OCI-LY7 (cell line): ENCODE data around the gene STAG3. TPM values are rescaled to one million over a fixed set of nuclear protein-coding genes. Genes with fewer than 3 reads are reported as not detected.
"Not testable (repeated sequence)": the region's sequence is repeated elsewhere in the genome, so short reads cannot be mapped to it uniquely, and the experiment has no call there.

Source experiments
- BruUV-seq: library from RNA; stranded (reverse); fragments of 400-500 nt; replicated peaks from 2 replicates; lab custom pipeline; 2021; lab: Mats Ljungman, UMichigan
- CTCF ChIA-PET: fragments of 300-600 bp; sonication (Branson Sonifier 250); formaldehyde crosslinking; loops from one replicate; lab custom pipeline; 2022; ENCODE audit warnings: antibody characterized with exemption; ENCODE audit not compliant: unreplicated experiment; lab: Charles Lee
- POLR2A ChIA-PET: fragments of 300-600 bp; sonication (Branson Sonifier 250); formaldehyde crosslinking; loops from one replicate; lab custom pipeline; 2022; ENCODE audit warnings: antibody characterized with exemption; lab: Charles Lee
- DNase-seq: peaks from one replicate; pipeline ENCODE4 v3.0.0-alpha.2; 2015; ENCODE audit warnings: low spot score
- H2AFZ ChIP-seq: fragments of 200-600 bp; sonication (generic), shearing (Covaris generic); 2 replicates; pipeline ENCODE4 v1.6.1; 2014; ENCODE audit warnings: mild to moderate bottlenecking, antibody characterized with exemption, low read length, moderate library complexity
- H3K27ac ChIP-seq: fragments of 200-600 bp; sonication (generic); 2 replicates; pipeline ENCODE4 v1.5.1; 2014; ENCODE audit warnings: mixed run types, low read depth, mild to moderate bottlenecking, moderate library complexity, low read length, inconsistent platforms; ENCODE audit not compliant: poor library complexity, severe bottlenecking
- H3K36me3 ChIP-seq: fragments of 200-600 bp; sonication (generic); 2 replicates; pipeline ENCODE4 v1.6.1; 2014; ENCODE audit warnings: mild to moderate bottlenecking, antibody characterized with exemption, low read length, moderate library complexity, mixed read lengths; ENCODE audit not compliant: insufficient read depth
- H3K4me1 ChIP-seq: fragments of 200-600 bp; sonication (generic); 2 replicates; pipeline ENCODE4 v1.5.1; 2014; ENCODE audit warnings: mild to moderate bottlenecking, low read length; ENCODE audit not compliant: insufficient read depth, poor library complexity, severe bottlenecking
- H3K4me2 ChIP-seq: fragments of 200-600 bp; sonication (generic); 2 replicates; pipeline ENCODE4 v1.6.1; 2014; ENCODE audit warnings: mild to moderate bottlenecking, low read length
- H3K4me3 ChIP-seq: fragments of 200-600 bp; sonication (generic); 2 replicates; pipeline ENCODE4 v1.5.1; 2014; ENCODE audit warnings: mild to moderate bottlenecking, low read depth, low read length; ENCODE audit not compliant: poor library complexity, severe bottlenecking
- H3K79me2 ChIP-seq: fragments of 200-600 bp; sonication (generic); 2 replicates; pipeline ENCODE4 v1.6.1; 2016; ENCODE audit warnings: low read depth, mild to moderate bottlenecking, low read length, moderate library complexity, mixed read lengths; ENCODE audit not compliant: insufficient read depth
- H3K9me2 ChIP-seq: fragments of 200-600 bp; sonication (generic); 2 replicates; pipeline ENCODE4 v1.6.1; 2016; ENCODE audit warnings: mild to moderate bottlenecking, low read length, mixed read lengths; ENCODE audit not compliant: insufficient read depth
- H3K9me3 ChIP-seq: fragments of 200-600 bp; sonication (generic); 2 replicates; pipeline ENCODE4 v1.6.1; 2014; ENCODE audit warnings: mild to moderate bottlenecking, mixed run types, low read length, mixed read lengths
- H4K20me1 ChIP-seq: fragments of 200-600 bp; sonication (generic); 2 replicates; pipeline ENCODE4 v1.6.1; 2014; ENCODE audit warnings: mild to moderate bottlenecking, antibody characterized with exemption, low read length, moderate library complexity, mixed read lengths; ENCODE audit not compliant: insufficient read depth
- EZH2phosphoT487 ChIP-seq: fragments of 200-600 bp; sonication (generic); IDR thresholded peaks from 2 replicates; pipeline ENCODE4 v1.6.1; 2018; ENCODE audit warnings: low read depth, borderline replicate concordance, mild to moderate bottlenecking, mixed run types, antibody characterized with exemption, low read length, moderate library complexity, mixed read lengths
- intact Hi-C: fragments of 100-400 bp; cut with micrococcal nuclease; formaldehyde crosslinking; loops from one replicate; pipeline ENCODE4 v1.10.0; 2022; ENCODE audit not compliant: unreplicated experiment
- total RNA-seq, 2 experiments: library from RNA; depleted of rRNA in 1 of 2; stranded (reverse); fragments of >200 nt in 1 of 2; shearing (Covaris generic) in 1 of 2; gene quantifications; 2 replicates each; pipeline ENCODE4 v1.2.3, GENCODE V29; 2014 to 2022
- TF ChIP-seq, protein P1 (sequence below): fragments of 200-600 bp; sonication (generic); conservative IDR thresholded peaks from 2 replicates; pipeline ENCODE4 v1.5.1; 2014; ENCODE audit warnings: mild to moderate bottlenecking, antibody characterized with exemption, low read length, moderate library complexity, mixed read lengths

Gene STAG3
- total RNA-seq, 2 experiments from 2014 or later = 70.2 to 82.8 TPM

- no peaks in the 10 kb centered on the region for H3K9me2 ChIP-seq
- H2AFZ ChIP-seq = no peak overlapping the region
- no peak for DNase-seq
- peaks cover 9% of the 10 kb centered on the region; the same call in 1 of the 2 replicates for H3K36me3 ChIP-seq
- POLR2A ChIA-PET = interaction anchor here (0.7 to 1.0 kb wide), 2 partner anchors 15 to 16 kb away, joined by 3 to 4 read pairs; no protein-coding TSS in a partner anchor
- no peaks in the 10 kb centered on the region for H4K20me1 ChIP-seq
- intact Hi-C loops = no loop called here
- BruUV-seq = no TSS peak
- H3K4me2 ChIP-seq = peak overlapping the region; percentile 24; the same call in 1 of the 2 replicates
- no peak for TF ChIP-seq EZH2phosphoT487
- TF ChIP-seq, protein P1, sequence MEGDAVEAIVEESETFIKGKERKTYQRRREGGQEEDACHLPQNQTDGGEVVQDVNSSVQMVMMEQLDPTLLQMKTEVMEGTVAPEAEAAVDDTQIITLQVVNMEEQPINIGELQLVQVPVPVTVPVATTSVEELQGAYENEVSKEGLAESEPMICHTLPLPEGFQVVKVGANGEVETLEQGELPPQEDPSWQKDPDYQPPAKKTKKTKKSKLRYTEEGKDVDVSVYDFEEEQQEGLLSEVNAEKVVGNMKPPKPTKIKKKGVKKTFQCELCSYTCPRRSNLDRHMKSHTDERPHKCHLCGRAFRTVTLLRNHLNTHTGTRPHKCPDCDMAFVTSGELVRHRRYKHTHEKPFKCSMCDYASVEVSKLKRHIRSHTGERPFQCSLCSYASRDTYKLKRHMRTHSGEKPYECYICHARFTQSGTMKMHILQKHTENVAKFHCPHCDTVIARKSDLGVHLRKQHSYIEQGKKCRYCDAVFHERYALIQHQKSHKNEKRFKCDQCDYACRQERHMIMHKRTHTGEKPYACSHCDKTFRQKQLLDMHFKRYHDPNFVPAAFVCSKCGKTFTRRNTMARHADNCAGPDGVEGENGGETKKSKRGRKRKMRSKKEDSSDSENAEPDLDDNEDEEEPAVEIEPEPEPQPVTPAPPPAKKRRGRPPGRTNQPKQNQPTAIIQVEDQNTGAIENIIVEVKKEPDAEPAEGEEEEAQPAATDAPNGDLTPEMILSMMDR = no peak
- no peak overlapping the region for H3K27ac ChIP-seq
- no peaks in the 10 kb centered on the region for H3K9me3 ChIP-seq
- CTCF ChIA-PET = no interaction called here
- H3K79me2 ChIP-seq = peaks cover 6% of the 10 kb centered on the region; the same call in 1 of the 2 replicates
- H3K4me3 ChIP-seq = no peak overlapping the region
- peaks cover 76% of the 10 kb centered on the region for H3K4me1 ChIP-seq
Measured at GRCh38 chr7:100175296-100175935, 2.3 kb upstream of the STAG3 start.

DNA sequence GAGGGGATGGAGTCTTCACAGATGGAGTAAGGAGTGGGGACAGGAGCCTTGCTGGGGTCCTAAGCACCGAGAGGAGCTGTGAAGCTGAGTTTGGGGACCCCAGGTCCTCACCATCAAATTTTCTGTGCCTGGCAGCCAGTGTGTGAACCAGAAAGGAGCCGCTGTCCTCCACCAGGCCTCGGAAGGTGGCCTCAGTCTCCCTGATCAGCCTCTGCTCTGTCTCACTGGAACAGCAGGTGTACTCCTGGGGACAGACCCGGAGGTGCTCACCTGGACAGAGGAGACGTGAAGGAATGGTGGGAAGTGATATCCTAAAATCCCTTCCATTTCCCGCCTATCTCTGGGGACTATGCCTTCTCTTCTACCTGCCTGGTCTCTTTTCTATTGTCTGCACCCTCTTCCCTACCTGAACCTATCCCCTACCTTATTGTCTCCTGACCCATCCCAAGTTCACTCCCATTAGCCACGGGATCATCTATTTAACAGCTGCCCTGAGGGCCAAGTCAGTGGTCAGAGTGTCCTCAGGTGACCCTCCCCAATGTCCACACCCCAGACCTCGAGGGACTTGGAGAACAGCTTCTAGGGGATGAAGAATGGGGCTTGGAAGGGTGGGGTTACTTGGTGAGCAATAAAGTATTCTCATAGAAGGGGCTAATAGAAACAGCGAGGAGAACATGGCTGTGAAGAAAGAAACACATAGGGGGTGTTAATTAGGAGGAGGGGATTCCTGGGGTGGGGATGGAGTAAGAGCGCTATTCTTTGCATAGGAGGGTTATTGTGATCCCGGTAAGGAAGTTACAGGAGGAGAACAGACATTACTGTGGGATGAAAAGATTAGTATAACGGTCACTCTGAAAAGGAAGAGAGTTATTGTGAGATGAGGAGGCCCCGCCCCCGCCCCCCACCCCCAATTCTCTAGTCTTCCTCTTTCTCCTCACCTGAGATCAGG, 1.3 kb upstream of the STAG3 start:
- POLR2A ChIA-PET = interaction anchor here (1.0 to 1.5 kb wide), 4 partner anchors 17 to 42 kb away, joined by 3 to 8 read pairs (median 6); partner anchors contain the start of gene LAMTOR4

DNA sequence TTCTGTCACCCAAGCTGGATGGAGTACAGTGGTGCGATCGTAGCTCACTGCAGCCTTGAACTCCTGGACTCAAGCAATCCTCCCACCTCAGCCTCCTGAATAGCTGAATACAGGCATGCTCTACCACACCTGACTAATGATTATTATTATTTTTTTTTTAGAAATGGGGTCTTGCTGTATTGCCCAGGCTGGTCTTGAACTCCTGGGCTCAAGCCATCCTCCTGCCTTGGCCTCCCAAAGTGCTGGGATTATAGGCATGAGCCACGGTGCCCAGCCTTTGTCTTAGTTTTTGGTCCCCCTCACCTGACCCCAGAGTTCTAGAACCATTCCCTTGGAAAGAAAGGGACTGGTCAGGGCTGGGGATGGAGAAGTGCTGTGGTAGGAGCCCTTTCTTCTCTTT, 2.4 kb downstream of the STAG3 start:
- DNase-seq, H4K20me1 ChIP-seq, H3K79me2 ChIP-seq, BruUV-seq, intact Hi-C loops, H3K36me3 ChIP-seq, H3K9me2 ChIP-seq, H3K9me3 ChIP-seq: not testable (repeated sequence)
- peak overlapping the region; percentile 53 for H3K4me2 ChIP-seq
- H3K4me1 ChIP-seq = peaks cover 78% of the 10 kb centered on the region
- ChIA-PET CTCF (interaction anchor here (0.6 to 1.0 kb wide), 2 partner anchors 10 to 35 kb away, joined by 3 to 8 read pairs; no protein-coding TSS in a partner anchor), POLR2A (interaction anchor here (0.7 to 1.4 kb wide), 3 partner anchors 38 to 232 kb away, joined by 3 to 7 read pairs (median 6); no protein-coding TSS in a partner anchor)
- peak overlapping the region; percentile 79 for H3K27ac ChIP-seq
- H3K4me3 ChIP-seq = peak overlapping the region; percentile 27
- peak overlapping the region; percentile 24; the same call in 1 of the 2 replicates for H2AFZ ChIP-seq

More for the DNA sequence above, 1.3 kb upstream of the STAG3 start:
- intact Hi-C loops = no loop called here
- no peaks in the 10 kb centered on the region for H4K20me1 ChIP-seq
- peak overlapping the region; percentile 95 for H3K4me3 ChIP-seq
- H3K79me2 ChIP-seq = peaks cover 6% of the 10 kb centered on the region; the same call in 1 of the 2 replicates
- TF ChIP-seq EZH2phosphoT487 = no peak
- TF ChIP-seq, protein P1 = no peak
- H3K9me2 ChIP-seq = no peaks in the 10 kb centered on the region
- no peak overlapping the region; the same call in 1 of the 2 replicates for H2AFZ ChIP-seq
- H3K27ac ChIP-seq = peak overlapping the region; percentile 39
- peaks cover 76% of the 10 kb centered on the region for H3K4me1 ChIP-seq
- H3K4me2 ChIP-seq = peak overlapping the region; percentile 99
- DNase-seq = no peak
- peaks cover 9% of the 10 kb centered on the region; the same call in 1 of the 2 replicates for H3K36me3 ChIP-seq
- CTCF ChIA-PET = interaction anchor here (0.6 kb wide), 1 partner anchor 1927 kb away, joined by 3 read pairs; no protein-coding TSS in a partner anchor
- BruUV-seq = TSS peak; percentile 65
- no peaks in the 10 kb centered on the region for H3K9me3 ChIP-seq

DNA sequence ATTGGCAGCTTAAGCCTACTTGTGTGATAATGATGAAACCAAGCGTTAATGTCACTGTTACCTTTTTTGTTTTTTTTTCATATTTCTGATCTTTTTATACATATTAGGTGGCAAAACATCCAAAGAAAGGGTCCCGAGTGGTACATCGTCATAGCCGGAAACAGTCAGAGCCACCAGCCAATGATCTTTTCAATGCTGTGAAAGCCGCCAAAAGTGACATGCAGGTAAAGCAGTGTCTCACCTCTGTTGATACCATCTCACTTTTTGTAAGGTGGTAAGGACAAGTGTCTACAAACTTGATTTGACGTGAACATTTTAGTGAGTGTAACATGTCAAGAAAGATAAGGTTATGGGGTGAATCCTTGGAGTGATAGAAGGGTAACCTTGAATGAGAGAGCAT, 4.9 kb downstream of the STAG3 start:
- H3K9me2 ChIP-seq, H3K79me2 ChIP-seq, DNase-seq, CTCF ChIA-PET, H3K4me3 ChIP-seq, intact Hi-C loops, H4K20me1 ChIP-seq, BruUV-seq, H3K9me3 ChIP-seq, H3K36me3 ChIP-seq: not testable (repeated sequence)
- peaks cover 69% of the 10 kb centered on the region for H3K4me1 ChIP-seq
- H2AFZ ChIP-seq = peak overlapping the region; percentile 27; the same call in 1 of the 2 replicates
- POLR2A ChIA-PET = interaction anchor here (0.7 to 1.3 kb wide), 3 partner anchors 11 to 171 kb away, joined by 4 to 6 read pairs (median 4); partner anchors contain the start of gene LAMTOR4
- peak overlapping the region; percentile 53; the same call in 1 of the 2 replicates for H3K4me2 ChIP-seq
- peak overlapping the region; percentile 79 for H3K27ac ChIP-seq
